K562 (cell line): Measurements from ENCODE around the gene GBP5.

ENCODE experiments used
- CTCF ChIP-seq, 3 experiments: IDR thresholded peaks in 2 of 3; conservative IDR thresholded peaks in 1 of 3; 2 replicates each; pipeline ENCODE4 v1.5.1; 2011 to 2012; ENCODE audit warnings: low read length in 3 of 3, mild to moderate bottlenecking in 3 of 3, control low read depth in 2 of 3, improper control_type of control experiment in 1 of 3, inconsistent platforms in 1 of 3, low read depth in 1 of 3, mixed read lengths in 1 of 3, moderate library complexity in 1 of 3; ENCODE audit not compliant: insufficient read depth in 2 of 3
- DIDO1 ChIP-seq: fragments of 450-650 bp; IDR thresholded peaks from 2 replicates; pipeline ENCODE4 v1.6.1; 2016; ENCODE audit warnings: low read depth, missing biosample characterization, missing genetic modification characterization
- FOXM1 ChIP-seq, 2 experiments: fragments of 450-650 bp in 1 of 2; sonication (generic) in 1 of 2; formaldehyde crosslinking in 1 of 2; IDR thresholded peaks; 2 replicates each; pipeline versions ENCODE4 v1.6.1 to v1.9.0; 2017 to 2022; ENCODE audit warnings: low read depth in 2 of 2, mild to moderate bottlenecking in 2 of 2, missing genetic modification reagents in 1 of 2, moderate library complexity in 1 of 2
- HSF4 ChIP-seq: fragments of 250-450 bp; sonication (Bioruptor Pico); IDR thresholded peaks from 2 replicates; pipeline ENCODE4 v2.1.2; 2022; ENCODE audit warnings: mild to moderate bottlenecking, moderate library complexity, borderline replicate concordance
- PHTF2 ChIP-seq: fragments of 250-450 bp; sonication (Bioruptor Pico); IDR thresholded peaks from 2 replicates; pipeline ENCODE4 v1.5.0; 2021; ENCODE audit warnings: mild to moderate bottlenecking
- POLR2A ChIP-seq: fragments of 450-650 bp; conservative IDR thresholded peaks from 2 replicates; pipeline ENCODE4 v1.6.1; 2016
- POLR2AphosphoS2 ChIP-seq: IDR thresholded peaks from 2 replicates; pipeline ENCODE4 v1.6.1; 2012; ENCODE audit warnings: low read length, improper control_type of control experiment
- REST ChIP-seq, 2 experiments: fragments of 450-650 bp; formaldehyde crosslinking in 1 of 2; IDR thresholded peaks; 2 replicates each; pipeline versions ENCODE4 v1.4.0 to v1.6.1; 2014 to 2020; ENCODE audit warnings: mild to moderate bottlenecking in 2 of 2, borderline replicate concordance in 1 of 2, low read depth in 1 of 2
- STAT5A ChIP-seq: IDR thresholded peaks from 2 replicates; pipeline ENCODE4 v1.6.1; 2012; ENCODE audit warnings: low read length, inconsistent platforms, borderline replicate concordance
- ZNF121 ChIP-seq: sonication (generic); formaldehyde crosslinking; conservative IDR thresholded peaks from 2 replicates; pipeline ENCODE4 v1.8.0; 2022; ENCODE audit warnings: missing genetic modification reagents

- TF ChIP-seq REST (IDR thresholded peaks at IDR 0.05; ENCODE audit: borderline replicate concordance) (no peak), REST (CRISPR knock-in tag; IDR thresholded peaks at IDR 0.05; ENCODE audit: low read depth) (no peak), POLR2AphosphoS2 (no peak), STAT5A (no peak), FOXM1 (IDR thresholded peaks at IDR 0.05; ENCODE audit: low read depth) (no peak), FOXM1 (CRISPR knock-in tag; IDR thresholded peaks at IDR 0.05; ENCODE audit: low read depth) (no peak), DIDO1 (tag) (no peak), CTCF (IDR thresholded peaks at IDR 0.05 in 2 of 3, conservative IDR thresholded peaks at IDR 0.05 in 1 of 3; ENCODE audit: insufficient read depth in 2 of 3, low read depth in 1 of 3, low read length in 3 of 3) (no peak), ZNF121 (CRISPR knock-in tag) (no peak), HSF4 (no peak), PHTF2 (CRISPR knock-in tag) (no peak), POLR2A (no peak)
Measured at GRCh38 chr1:89261926-89262515, 10.6 kb downstream of the GBP5 start.
